Stimulated activated CD4-positive, alpha-beta T cell treated with anti-CD3 and anti-CD28 coated beads, TNF-alpha, amount 100 ng/mL, for 4 hours (primary cell): ENCODE data around the gene NUTM2D.
"Not testable (repeated sequence)": the region's sequence is repeated elsewhere in the genome, so short reads cannot be mapped to it uniquely, and the experiment has no call there.

Source experiments
- DNase-seq, 3 experiments: peaks; one replicate each; pipeline ENCODE4 v3.0.0-alpha.2; 2020; ENCODE audit warnings: low read depth in 3 of 3

The NUTM2D gene

DNA sequence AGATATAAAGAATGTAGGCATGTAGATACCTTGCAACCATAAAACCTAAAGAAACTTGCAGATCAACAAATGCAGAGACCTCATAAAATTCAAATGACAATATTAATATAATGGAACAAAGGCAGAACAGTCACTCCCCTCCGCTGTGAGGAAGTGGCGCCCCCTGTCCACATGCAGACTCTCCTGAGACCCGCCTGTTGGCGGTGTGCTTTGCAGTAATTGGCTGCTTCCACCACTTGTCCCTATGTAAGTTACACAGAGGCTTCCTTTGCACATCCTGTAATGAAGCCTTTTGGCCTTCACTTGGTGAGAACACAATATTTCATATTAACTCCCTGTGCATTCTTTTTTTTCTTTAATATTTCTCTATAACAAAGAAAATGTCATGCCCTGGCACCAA lies 21.6 kb downstream of the NUTM2D start:
- not testable (repeated sequence) for DNase-seq

DNA sequence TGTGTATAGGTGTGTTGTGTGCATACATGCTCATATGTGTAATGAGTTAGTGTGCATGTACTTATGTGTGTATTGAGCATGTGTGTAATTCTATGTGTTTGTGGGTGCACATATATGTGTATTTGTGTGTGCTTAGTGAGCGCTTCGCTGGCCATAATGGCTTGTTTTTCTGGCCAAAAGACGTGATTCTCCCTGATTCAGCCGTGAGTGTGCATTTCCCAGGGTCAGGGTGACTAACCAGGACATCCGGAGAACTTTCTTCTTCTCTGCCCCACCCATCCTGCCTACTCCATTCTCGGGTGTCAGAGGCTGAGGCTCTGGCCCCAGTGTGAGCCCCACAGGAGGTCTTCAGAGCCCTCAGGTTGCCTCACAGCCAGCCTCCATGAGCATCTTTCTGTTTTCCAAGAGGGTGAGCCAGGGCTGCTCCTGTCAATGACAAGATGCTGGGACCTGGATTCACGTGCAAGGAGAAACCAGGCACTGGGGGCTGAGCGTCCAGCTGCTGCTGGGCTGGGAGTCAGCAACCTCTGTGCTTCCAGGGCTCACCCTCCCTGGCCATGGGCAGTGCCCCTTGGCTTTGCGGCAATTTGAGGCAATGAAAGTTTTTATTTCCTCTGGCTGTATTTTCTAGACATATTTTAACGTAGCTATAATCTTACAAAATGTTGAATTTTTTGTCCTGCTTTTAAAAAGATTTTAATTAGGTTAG lies 25.8 kb downstream of the NUTM2D start:
- DNase-seq = not testable (repeated sequence)

DNA sequence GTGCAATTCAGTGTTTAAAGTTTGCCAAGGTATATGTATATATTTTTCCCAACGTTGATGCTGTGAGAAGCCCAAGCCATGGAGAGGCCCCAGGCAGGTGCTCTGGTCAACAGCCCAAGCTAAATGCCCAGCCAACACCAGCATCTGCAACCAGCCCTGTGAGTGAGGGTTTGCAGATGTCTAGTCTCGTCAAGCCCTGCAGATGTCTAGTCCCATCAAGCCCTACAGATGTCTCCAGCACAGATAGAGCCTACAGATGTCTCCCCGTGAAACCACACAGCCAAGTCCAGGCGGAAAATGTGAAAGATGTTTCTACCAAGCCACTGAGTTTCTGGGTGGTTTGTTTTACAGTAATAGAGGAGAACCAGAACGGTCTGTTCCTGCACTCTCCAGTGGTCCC lies 26.7 kb downstream of the NUTM2D start:
- DNase-seq = not testable (repeated sequence)

DNA sequence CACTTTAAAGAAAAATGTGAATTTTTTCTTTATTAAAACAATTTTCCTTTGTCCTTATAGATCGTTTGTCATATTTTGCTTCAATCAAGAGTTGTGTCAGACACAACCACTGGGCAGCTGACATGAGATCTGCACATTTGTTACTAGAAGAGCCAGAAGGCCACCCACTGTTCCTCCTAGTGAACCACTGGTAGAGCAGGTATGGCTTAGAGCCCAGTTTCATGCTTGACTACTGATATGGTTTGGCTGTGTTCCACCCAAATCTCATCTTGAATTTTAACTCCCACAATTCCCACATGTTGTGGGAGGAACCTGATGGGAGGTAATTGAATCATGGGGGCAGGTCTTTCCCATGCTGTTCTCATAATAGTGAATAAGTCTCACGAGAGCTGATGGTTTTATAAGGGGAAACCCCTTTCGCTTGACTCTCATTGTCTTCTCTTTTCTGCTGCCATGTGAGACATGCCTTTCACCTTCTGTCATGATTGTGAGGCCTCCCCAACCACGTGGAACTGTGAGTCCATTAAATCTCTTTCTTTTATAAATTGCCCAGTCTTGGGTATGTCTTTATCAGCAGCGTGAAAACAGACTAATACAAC lies 28.3 kb downstream of the NUTM2D start:
- not testable (repeated sequence) for DNase-seq

DNA sequence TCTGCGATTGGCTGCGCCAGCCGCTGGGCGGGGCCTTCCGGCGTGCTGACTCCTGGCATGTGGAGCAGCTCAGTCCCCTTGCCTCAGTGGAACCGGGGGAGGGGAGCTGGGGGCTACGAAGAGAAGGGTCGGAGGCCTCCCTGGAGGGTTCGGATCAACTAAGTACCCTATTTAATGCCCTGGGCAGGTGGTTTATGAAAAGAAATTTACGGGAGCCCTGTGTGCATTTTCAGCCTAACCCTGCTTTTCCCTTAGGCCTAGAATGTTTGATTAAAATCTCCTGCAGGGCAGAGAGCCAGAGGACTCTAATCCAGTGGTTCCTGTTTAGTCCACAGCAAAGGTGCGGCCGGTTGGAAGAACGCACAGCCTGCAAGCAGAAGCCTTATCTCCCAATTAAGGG lies 33.8 kb downstream of the NUTM2D start:
- not testable (repeated sequence) for DNase-seq

DNA sequence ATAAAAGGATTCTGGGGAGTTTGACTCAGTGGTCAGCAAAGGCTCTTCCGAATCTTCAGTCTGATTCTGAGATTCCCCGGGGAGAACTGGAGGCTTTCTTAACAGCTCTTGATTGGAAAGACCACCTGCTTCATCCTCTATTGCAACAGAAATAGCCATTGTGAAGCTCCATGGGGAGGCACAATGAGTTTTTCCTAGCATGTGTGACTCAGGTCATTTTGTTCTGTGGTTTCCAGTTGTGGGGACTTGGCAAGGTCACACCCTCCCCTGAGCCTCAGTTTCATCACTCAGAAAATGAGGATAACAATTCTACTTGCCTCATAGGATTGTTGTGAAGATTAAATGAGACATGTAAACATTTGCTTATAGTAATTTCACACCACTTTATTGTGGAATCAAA lies 38.7 kb downstream of the NUTM2D start:
- not testable (repeated sequence) for DNase-seq

DNA sequence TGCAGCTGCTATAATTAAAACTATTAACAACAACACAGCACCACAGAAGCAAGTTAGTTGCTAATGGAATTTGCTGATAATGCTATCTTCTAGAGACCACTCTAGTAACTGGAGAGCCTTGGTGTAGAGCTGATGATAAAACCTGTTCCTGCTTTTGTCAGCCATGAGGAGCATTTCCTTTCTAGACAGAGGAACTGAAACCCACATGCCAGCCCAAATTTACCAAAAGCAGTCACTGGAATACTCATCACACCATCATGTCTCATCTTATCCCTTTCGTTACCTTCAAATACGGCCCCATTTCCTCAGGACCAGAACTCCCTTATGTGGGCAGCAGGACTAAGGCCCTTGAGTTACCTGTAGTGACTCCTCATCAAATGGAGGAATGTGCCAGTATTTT lies 40.9 kb downstream of the NUTM2D start:
- not testable (repeated sequence) for DNase-seq

DNA sequence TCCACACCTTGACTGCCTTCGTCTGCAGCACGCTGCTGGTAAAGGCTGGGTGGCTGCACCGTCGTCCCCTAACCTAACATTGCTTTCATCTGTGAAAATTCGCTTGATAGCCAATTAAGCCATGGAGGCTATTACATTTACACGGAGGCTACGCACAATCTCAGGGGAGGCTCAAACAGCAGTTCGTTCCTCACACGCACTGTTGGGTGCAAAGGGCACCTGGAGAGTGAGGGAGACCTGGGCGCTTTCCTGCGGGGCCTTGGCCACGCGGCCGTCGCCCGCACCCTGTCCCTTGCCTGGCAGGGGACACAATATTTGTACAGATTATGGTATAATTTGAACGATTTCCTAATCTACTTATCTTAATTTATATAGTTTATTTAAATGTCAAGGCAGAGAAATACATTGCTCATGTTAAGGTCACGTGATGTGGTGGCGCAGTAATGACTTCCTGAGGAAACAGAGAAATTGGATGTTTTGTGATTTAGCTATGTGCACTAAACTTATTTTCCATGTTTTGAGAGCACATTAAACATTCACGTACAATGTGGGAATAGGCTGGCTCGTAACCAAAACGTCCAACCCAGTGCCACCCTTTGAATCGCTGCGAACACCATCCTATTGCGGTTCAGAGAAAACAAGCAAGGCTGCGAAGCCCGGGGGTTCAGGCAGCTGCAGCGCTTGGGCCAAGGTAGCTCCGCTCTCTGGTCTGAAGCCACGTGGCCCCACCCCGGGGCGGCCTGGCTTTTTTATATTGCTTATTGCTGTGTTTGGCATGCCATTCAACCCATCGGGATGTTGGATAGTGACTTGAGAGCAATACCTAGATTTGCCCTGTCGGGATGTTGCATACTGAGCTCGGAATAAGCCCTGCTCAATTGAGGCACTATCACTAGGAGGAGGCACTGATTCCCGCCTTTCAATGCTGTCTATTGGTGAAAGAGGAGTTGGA lies 50.2 kb downstream of the NUTM2D start:
- DNase-seq = not testable (repeated sequence)

DNA sequence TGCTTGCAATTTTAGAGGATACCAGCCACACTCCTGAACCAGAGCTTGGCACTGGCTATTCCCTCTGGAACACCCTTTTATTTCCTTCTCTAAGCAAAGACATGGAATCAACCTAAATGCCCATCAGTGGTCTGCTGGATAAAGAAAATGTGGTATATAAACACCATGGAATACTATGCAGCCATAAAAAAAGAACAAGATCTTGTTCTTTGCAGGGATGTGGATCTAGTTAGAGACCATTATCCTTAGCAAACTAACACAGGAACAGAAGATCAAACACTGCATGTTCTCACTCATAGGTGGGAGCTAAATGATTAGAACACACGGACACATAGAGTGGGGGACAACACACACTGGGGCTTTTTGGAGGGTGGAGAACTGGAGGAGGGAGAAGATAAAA lies 56.4 kb downstream of the NUTM2D start:
- not testable (repeated sequence) for DNase-seq
